HUDEP-2 (cell line): ENCODE data around the gene IFITM10.

ENCODE experiments used
- DNase-seq, 76 experiments: peaks; one replicate each; lab custom pipeline; 2025; ENCODE audit not compliant: unreplicated experiment in 76 of 76; lab: John Stamatoyannopoulos, UW

IFITM10 gene

DNA sequence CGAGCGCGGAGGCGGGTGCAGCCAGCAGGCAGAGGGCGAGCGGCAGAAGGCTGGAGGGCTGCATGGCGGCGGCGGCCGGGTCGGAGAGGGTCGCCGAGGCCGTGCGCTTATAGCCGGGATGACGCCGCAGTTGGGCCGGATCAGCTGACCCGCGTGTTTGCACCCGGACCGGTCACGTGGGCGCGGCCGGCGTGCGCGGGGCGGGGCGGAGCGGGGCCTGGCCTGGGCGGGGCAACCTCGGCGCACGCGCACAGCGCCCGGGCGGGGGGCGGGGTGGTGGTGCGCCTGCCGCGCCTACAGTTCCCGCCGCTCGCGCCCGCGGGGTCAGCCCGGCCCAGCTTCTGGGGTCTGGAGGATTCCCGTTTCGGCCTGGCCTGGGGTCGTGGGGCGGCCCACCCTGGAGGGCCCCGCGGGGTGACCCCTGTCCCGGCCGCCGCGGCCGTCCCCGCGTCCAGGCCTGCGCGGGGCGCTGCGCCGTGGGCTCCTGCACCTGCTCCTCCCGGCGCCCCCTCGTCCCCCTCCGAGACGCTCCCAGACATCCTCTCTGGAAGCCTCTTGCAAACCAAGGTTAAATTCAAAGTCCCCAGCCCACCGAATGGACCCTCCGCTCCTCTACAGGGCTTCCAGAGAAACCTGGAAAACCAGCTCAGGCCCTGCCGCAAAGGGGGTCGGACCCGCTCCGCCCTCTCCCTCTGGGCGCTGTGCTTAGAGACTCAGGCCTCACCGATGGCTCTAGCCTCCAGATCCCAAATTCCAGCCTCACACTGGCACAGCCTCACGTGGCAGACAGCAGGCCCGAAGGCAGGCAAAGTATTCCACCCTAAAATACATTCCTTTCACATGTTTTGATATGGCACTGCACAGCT lies 13.6 kb upstream of the IFITM10 start, which contains the start of gene CTSD:
TSS of gene CTSD (minus strand) at position 132 of the 866 bp plus-strand sequence. CDS start at position 64, 68 bp downstream.
- DNase-seq = peak in 70 of 76 experiments; percentile 11 to 88 (median 71)

DNA sequence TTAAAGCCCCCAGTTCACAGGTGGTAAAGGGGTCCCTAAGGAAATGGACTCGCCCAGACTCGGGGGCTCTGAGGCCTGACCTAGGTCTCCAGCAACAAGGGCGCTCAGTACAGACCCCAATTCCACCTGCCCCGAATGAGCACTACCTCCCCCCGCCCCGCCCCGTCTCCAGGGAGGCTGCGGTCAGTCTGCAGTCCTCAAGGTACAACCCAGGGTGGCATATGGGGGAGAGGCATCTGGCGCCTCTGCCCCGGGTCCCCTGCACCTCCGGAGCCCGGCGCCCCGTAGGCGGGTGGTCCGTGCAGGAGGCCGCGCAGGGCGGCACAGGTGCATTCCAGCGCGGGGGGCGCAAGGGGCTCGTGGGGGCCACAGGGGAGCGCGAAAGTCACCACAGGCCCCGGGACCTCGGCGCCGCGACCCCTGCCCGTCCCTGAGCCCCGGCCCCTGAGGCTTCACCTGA lies 13.0 kb upstream of the IFITM10 start:
- DNase-seq = no peak

DNA sequence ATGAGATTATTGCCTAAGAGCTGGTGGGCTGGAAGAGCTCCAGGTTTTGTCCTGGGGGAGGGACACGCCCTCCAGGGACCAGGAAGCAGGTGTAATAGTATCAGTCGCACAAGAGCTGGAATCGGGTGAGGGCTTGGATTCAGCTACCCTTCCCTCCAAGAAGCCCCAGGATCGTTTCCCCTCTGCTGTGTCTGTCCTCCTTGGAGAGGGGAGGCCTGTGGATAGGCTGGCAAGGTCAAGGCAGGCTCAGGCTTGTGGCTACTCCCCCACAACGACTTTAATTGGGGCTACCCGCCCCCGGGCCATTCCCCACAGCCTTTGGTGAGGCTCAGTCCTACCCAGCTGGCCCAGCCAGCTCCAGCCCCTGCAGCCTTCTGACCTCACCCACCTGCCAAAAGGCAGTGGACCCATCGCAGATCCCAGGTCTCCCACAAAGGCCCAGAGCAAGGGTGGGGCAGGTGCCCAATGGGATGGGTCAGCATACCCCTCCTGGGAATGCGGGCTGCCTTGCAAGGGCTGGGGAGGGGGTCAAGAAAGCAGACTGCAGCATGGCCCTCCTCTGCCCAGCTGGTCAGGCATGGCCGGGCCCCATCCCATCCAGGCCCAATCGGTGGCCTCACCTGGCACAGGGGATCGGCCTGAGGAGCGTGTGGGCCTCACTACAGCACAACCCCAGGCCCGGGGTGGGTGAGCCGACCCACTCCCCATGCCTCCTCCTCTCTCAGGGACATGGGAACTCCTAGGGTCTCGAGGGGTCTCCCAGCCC lies 12.3 kb upstream of the IFITM10 start:
- DNase-seq = peak in 14 of 76 experiments; percentile 11 to 45 (median 19)

DNA sequence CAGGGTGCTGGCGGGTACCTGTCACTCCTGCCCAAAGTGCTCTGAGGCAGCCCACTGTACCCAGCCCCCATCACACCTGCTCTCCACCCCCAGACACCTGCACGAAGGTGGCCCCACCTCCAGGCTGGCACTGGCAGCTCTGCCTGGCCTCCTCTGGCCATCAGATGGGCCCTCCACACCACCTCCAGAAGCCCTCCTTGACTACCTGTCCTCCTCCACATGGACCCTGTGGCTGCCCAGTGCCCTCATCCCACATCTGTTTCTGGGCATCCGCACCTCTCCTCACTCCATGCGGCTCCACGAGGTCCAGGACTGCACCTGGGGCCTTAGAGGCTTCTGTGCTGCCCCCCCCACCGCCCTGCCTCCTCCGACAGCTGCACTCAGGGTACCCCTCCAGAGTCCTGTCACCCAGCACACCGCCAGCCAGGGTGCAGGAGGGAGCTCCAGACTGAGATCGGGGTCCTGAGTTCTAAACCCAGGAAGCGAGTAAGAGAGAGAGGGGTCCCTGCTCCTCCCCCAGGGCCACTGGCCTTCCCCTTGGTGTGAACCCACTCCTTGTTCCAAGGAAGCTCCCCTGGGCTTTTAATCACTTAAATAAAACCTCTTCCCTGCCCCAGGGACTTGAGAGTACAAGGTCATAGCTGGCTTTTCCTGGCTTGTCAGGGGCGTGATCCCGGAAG lies 11.6 kb upstream of the IFITM10 start:
- no peak for DNase-seq

DNA sequence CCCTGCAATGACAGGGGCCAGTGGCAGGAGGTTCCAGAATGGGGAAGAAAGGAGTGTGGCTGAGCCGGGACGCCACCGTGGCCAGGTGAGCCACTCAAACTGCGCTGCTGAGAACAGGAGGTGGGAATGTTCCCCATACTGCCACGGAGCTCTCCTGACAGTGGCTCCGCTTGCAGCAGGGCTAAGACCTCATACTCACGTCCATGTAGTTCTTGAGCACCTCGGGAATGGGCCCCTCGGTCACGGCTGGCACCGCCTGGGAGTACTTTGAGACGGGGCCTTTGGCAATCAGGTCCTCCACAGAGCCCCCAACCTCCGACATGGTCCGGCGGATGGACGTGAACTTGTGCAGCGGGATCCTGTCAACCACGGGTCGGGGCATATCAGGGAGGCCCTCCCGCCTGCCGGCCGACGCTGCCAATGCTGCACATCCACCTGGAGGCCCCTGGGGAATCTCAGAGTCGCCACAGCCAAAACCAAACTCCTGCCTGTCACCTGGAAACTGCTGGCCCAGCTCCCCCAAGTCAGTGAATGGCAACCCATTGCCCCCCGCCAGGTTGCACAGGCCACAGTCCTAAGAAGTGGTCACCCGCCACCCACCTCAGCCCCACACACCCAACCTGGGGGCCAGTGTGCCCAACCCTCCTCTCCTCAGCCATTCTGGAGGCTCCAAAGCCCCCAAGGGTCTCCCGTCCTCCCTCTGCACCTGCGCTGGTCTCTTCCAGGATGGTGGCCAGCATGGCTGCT lies 10.9 kb upstream of the IFITM10 start:
- DNase-seq = no peak

DNA sequence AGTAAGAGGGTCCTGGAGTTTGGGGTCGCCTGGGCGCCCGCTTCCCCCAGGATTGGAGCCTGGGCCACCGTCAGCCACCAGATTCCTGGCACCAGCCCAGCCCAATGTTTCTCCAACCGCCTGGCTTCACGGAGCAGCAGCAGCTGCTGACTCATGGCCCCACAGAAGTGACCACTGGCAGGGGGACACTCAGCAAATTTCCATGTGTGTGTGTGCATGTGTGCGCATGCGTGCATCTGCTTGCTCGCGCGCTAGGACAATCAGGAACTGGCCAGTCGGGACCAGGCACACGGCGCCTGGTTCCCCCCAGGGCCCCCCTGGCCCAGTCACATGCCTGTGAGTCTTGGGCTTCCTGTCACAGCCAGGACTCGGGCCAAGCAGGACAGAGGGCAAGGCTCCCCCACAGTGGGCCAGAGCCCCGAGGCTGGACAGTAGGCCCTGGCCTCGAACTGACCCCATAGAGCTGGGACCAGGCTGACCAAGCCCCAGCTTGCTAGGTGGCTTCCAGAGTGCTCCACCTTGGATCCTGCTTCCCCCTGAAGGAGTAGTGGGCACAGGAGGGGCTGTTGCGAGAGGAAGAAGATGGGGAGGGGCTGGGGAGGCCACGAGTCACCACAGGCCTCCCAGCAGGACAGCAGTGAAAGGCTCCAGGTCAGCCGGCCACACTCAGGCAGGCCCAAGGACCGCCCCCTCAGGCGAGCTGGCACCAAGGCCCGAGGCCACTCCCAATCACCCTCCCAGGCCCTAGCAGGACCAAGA lies 10.1 kb upstream of the IFITM10 start:
- DNase-seq = peak in 4 of 76 experiments; percentile 6 to 29 (median 12)

DNA sequence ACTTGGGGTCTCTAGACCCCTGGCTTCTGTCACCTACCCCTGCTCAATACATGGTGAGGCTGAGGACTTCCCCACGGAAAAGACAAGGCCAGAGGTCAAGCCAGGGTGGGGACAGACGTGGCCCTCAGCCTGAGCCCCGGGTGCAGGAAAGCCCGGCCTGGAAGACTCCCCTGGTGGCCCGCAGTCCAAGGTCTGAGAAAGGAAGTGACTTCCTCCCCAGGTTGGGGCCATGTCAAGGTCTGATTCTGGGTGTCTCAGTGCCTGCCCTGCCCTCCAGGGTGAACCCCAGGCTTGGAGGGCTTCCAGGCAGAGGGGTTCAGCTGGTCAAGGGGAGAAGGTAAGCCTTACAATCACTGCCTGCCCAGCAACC lies 9.4 kb upstream of the IFITM10 start:
- no peak for DNase-seq

DNA sequence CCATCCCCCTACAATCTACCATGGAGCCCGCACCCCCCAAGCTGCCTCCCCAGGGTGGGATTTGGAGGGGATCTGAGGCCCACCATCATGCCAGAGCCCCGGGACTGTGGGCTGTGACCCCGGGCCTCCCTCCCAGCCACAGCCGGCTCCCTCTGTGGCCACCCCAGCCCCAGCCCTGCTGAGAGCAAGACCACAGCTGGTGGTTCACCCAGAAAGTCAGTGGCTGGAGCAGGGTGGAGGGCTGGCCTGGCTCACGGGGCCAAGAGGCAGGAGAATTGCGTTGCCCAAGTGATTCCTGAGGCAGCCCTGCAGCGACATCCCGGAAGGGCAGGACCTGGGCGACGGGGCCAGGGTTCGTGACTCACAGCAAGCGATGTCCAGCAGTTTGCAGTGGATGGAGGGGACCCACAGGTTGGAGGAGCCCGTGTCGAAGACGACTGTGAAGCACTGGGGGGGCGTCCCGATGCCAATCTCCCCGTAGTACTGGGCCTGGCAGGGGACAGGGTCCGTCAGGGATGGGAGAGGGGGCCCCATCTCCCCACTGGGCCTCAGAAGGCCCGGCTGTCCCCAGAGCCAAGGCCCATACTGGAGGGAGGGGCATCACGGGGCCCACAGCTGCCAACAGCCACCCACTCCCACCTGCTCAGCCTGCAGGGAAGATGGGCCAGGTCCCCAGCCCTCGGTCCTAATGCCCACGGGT lies 8.9 kb upstream of the IFITM10 start:
- no peak for DNase-seq

DNA sequence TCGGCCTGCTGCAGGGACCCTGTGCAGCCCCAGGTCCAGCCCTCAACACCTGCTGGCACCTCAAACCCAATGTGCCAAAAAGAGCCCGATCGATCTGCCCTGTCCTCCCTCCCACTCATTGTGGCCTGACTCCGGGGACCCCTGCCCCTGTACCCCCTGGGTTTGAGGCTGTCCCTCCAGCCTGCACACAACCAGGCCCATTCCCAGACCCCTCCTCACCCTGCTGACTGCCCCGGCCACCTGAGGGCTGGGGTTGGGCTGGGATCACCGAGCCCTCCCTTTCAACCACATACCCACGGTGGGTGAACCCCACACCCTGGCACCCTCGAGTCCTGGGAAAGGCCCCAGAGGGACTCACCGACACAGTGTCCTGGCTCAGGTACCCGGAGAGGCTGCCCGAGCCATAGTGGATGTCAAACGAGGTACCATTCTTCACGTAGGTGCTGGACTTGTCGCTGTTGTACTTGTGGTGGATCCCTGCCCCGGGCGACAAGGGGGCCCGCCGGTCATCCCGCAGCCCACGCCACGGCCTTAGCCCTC lies 8.3 kb upstream of the IFITM10 start:
- DNase-seq = no peak

DNA sequence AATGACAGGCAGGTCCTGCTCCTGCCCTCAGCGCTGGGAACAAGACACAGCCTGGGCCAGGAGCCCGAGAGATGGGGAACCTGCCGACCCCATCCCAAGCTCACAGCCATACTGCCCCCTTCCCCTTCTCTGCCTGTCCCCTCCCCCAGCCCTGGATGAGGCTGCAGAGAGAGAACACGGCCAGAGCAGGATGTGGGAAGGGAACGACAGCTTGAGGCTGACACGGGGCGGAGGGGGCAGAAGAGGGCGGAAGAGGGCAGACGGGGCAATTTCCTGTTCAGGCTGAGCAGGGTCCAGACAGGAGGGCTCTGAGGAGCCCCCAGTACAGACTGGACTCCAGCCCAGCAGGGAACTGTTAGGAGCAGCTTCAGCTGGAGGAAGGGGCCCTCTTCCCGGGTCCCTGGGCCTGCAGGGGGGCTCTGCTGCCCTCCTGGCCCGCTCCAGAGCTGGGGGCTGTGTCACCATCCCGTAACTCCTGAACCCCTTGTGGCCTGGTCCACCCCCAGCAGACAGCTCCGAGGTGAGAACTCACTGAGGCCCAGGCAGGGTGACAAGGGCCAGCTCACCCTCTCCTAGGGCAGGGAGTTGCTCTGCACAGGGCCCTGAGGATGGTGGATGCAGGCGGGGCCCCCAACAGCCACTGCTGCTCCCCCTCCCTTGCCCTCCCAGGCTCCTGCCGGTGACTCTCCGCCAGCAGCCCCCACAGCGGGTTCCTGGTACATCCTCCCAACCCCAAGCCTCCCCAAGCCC lies 7.6 kb upstream of the IFITM10 start:
- DNase-seq = no peak

DNA sequence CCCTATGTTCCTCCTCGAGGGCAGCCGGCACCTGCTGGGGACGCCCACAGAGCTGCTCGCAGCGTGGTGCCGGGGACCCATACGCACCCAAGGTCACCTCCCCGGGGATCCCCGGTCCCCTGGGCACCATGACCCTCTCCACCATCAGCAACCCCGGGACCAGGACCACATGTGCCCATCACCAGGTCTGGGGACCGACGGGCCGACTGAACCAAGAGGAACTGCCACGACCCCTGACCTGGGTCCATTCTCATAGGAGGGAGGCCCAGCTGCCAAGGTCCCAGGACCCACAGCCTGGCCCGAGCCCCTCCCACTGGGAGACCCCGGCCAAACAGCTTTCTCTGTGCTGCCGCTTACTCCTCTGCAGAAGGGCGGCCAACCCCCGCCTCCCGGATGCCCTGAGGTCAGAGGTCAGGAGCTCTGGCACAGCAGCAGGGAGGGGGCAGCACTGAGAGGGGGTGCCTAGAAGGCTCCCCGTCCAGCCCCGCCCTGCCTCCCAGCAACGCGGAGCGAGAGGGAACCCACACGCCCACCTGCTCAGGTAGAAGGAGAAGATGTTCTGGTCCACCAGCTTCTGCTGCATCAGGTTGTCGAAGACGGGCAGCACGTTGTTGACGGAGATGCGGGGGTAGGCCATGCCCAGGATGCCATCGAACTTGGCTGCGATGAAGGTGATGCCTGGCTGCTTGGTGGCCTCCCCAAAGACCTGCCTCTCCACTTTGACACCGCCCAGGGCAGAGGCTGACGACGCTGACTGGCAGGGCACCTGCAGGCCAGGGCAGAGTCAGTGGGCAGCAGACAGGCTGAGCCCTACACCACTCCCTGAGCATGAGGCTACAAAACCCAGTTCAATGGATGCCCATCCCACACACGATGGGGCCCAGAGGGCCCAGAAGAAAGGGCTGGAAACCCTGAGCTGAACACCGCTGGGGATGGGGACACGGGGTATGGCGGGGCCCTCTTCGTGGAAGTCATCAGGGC lies 6.7 kb upstream of the IFITM10 start:
- DNase-seq = no peak

DNA sequence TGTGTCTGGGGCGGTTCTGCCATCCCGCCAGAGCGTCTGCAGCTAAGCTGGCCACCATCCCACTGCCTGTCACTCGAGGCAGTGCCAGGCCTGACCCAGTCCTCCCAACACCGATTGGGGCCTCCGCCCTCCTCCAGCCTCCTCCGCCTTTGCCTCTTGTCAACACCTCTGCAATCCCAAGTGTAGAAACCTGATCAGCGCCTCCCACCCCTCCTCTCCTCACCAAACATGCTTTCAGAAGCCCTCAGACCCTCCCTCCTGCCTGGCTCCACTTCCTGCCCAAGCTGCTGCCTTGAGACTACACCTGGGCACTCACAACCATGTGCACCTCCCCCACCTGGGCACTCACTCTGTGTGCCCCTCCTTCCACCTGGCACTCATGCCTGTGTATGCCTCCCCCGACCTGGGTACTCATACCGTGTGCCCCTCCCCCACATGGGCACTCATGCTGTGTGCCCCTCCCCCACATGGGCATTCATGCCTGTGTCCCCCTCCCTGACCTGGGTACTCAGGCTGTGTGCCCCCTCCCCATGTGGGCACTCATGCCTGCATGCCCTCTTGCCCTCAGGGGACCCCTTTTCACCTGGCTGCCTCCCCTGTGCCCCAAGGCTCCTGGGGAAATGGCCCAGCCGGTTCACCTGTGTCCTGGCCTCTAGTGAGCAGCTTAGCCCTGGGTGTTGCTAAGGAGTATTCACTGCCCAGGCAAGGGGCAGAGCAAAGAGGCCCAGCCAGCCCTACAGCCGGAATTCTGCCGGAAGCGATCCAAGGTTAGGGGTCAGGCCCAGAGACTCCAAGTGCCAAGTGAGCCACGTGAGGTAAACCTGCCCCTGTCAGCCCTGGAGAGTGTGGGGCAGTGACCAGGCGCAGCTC lies 5.5 kb upstream of the IFITM10 start:
- peak in 15 of 76 experiments; percentile 4 to 54 (median 24) for DNase-seq

DNA sequence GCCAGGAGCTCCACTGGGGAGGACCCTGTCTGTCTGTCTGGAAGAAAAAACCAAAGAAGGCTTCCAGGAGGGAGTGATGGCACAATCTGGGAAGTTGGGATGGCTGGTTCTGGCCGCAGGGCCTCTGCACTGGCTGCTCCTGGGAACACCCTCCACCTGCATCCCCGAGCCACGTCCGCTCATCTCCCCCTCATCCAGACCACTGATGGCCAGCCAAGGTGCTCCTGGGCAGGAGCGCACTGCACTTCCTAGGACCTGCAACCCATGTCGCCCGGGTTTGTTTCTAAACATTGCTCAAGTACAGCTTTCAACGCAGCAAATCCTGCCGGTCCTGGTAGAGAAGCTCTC lies 4.9 kb upstream of the IFITM10 start:
- DNase-seq = no peak

DNA sequence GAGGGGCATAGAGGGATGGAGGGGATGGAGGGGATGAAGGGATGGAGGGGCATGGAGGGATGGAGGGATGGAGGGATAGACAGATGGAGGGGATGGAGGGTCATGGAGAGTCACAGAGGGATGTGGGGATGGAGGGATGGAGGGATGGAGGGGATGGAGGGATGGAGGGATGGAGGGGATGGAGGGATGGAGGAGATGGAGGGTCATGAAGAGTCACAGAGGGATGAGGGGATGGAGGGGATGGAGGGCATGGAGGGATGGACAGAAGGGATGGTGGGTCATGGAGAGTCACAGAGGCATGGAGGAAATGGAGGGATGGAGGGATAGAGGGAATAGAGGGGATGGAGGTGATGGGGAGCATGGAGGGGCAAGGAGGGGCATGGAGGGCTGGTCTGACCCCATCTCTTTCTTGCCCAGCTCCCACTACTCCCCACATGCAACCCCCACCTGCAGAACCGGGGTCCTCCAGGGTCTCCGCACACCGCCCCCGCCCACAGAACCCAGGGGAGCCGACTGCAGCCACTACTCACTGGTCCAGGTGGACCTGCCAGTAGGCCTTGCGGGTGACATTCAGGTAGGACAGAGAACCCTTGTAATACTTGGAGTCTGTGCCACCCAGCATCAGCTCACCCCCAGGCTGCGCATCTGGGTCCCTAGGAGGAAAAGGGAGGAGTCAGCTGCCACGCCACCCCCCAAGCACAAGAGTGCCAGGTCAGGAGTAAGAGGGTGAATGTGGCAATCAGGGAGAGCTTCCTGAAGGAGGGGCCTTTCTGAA lies 4.2 kb upstream of the IFITM10 start:
- DNase-seq = no peak

DNA sequence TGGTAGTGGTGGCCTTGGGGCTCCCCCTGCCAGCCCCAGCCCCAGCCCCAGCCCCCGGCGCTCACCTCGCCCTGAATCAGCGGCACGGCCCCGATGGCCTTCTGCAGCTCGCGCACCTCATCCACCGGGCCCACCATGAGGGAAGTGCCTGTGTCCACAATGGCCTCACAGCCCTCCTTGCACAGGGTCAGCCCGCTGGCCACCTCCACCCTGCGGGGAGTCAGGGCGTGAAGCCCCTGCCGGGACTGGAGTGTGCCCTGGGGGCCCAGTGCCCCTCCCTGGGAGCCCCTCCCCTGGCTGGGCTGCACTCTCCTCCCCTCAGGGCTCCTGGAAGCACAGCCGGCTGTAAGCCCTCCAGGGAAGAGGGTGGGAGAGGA lies 3.5 kb upstream of the IFITM10 start:
- no peak for DNase-seq
